ENCODE data around the gene CCR6. TPM values are rescaled to one million over a fixed set of nuclear protein-coding genes. Genes with fewer than 3 reads are reported as not detected.
A peak's percentile ranks its signal among the peaks of the same experiment; 100 is the strongest.

Gene CCR6
- total and polyA plus RNA-seq, 2 donors: 2.1 to 2.7 TPM

- 46% methylated on average over 4 of the region's 4 CpGs for WGBS
- Histone ChIP-seq H3K4me1 (ENCODE audit: control insufficient read depth in 2 of 2, insufficient read depth in 2 of 2, low read length in 2 of 2) (peaks cover 16 to 56% of the 10 kb centered on the region in 2 donors), H3K27me3 (ENCODE audit: control insufficient read depth in 2 of 2, insufficient read depth in 1 of 2, low read length in 1 of 2) (peaks cover 4 to 26% of the 10 kb centered on the region in 2 donors), H3K36me3 (ENCODE audit: control insufficient read depth in 2 of 2, insufficient read depth in 2 of 2, low read length in 1 of 2) (no peaks in the 10 kb centered on the region), H3K9me3 (ENCODE audit: control insufficient read depth in 2 of 2, insufficient read depth in 1 of 2, low read length in 1 of 2) (no peaks in the 10 kb centered on the region), H3K4me3 (ENCODE audit: low read length in 2 of 2) (no peak overlapping the region), H3K27ac (ENCODE audit: low read depth in 1 of 2, low read length in 1 of 2) (peak overlapping the region; percentile 1 to 36)
- peak in 1 of 9 donors; percentile 44 for DNase-seq (ENCODE audit: low read depth in 6 of 9, low spot score in 9 of 9)
Measured at GRCh38 chr6:167094820-167095637, 27.9 kb upstream of the CCR6 start.

- WGBS: 96% methylated on average over 2 of the region's 2 CpGs
- no peak overlapping the region for H3K27ac ChIP-seq (ENCODE audit: low read depth in 1 of 2, low read length in 1 of 2)
- no peak overlapping the region for H3K4me3 ChIP-seq (ENCODE audit: low read length in 2 of 2)
- no peak for DNase-seq (ENCODE audit: low read depth in 6 of 9, low spot score in 9 of 9)
- no peaks in the 10 kb centered on the region for H3K9me3 ChIP-seq (ENCODE audit: control insufficient read depth in 2 of 2, insufficient read depth in 1 of 2, low read length in 1 of 2)
- peaks cover 14 to 49% of the 10 kb centered on the region in 2 donors for H3K4me1 ChIP-seq (ENCODE audit: control insufficient read depth in 2 of 2, insufficient read depth in 2 of 2, low read length in 2 of 2)
- peaks cover 4 to 26% of the 10 kb centered on the region in 2 donors for H3K27me3 ChIP-seq (ENCODE audit: control insufficient read depth in 2 of 2, insufficient read depth in 1 of 2, low read length in 1 of 2)
- no peaks in the 10 kb centered on the region for H3K36me3 ChIP-seq (ENCODE audit: control insufficient read depth in 2 of 2, insufficient read depth in 2 of 2, low read length in 1 of 2)
Measured at GRCh38 chr6:167095888-167096287, 27.0 kb upstream of the CCR6 start.

GRCh38 chr6:167096991-167097390 is 25.9 kb upstream of the CCR6 start:
- no peak overlapping the region for H3K27ac ChIP-seq (ENCODE audit: low read depth in 1 of 2, low read length in 1 of 2)
- no peak for DNase-seq (ENCODE audit: low read depth in 6 of 9, low spot score in 9 of 9)
- no peaks in the 10 kb centered on the region for H3K9me3 ChIP-seq (ENCODE audit: control insufficient read depth in 2 of 2, insufficient read depth in 1 of 2, low read length in 1 of 2)
- WGBS: 96% methylated on average over 7 of the region's 7 CpGs
- peaks cover 4 to 26% of the 10 kb centered on the region in 2 donors for H3K27me3 ChIP-seq (ENCODE audit: control insufficient read depth in 2 of 2, insufficient read depth in 1 of 2, low read length in 1 of 2)
- peaks cover 8 to 38% of the 10 kb centered on the region in 2 donors for H3K4me1 ChIP-seq (ENCODE audit: control insufficient read depth in 2 of 2, insufficient read depth in 2 of 2, low read length in 2 of 2)
- H3K36me3 ChIP-seq (ENCODE audit: control insufficient read depth in 2 of 2, insufficient read depth in 2 of 2, low read length in 1 of 2): no peaks in the 10 kb centered on the region
- H3K4me3 ChIP-seq (ENCODE audit: low read length in 2 of 2): no peak overlapping the region

- DNase-seq (ENCODE audit: low read depth in 6 of 9, low spot score in 9 of 9): no peak
- no peak overlapping the region for H3K27ac ChIP-seq (ENCODE audit: low read depth in 1 of 2, low read length in 1 of 2)
Measured at GRCh38 chr6:167097770-167098169, 25.1 kb upstream of the CCR6 start.

GRCh38 chr6:167098825-167099225 is 24.1 kb upstream of the CCR6 start:
- peaks cover 8 to 26% of the 10 kb centered on the region in 2 donors for H3K4me1 ChIP-seq (ENCODE audit: control insufficient read depth in 2 of 2, insufficient read depth in 2 of 2, low read length in 2 of 2)
- DNase-seq (ENCODE audit: low read depth in 6 of 9, low spot score in 9 of 9): peak in 1 of 9 donors; percentile 45

More at GRCh38 chr6:167097770-167098169, 25.1 kb upstream of the CCR6 start:
- Histone ChIP-seq H3K4me3 (ENCODE audit: low read length in 2 of 2) (no peak overlapping the region), H3K27me3 (ENCODE audit: control insufficient read depth in 2 of 2, insufficient read depth in 1 of 2, low read length in 1 of 2) (peaks cover 4 to 20% of the 10 kb centered on the region in 2 donors), H3K36me3 (ENCODE audit: control insufficient read depth in 2 of 2, insufficient read depth in 2 of 2, low read length in 1 of 2) (no peaks in the 10 kb centered on the region), H3K4me1 (ENCODE audit: control insufficient read depth in 2 of 2, insufficient read depth in 2 of 2, low read length in 2 of 2) (peaks cover 8 to 30% of the 10 kb centered on the region in 2 donors), H3K9me3 (ENCODE audit: control insufficient read depth in 2 of 2, insufficient read depth in 1 of 2, low read length in 1 of 2) (no peaks in the 10 kb centered on the region)
- 98% methylated on average over 23 of the region's 23 CpGs for WGBS

GRCh38 chr6:167099707-167100106 is 23.2 kb upstream of the CCR6 start:
- Histone ChIP-seq H3K36me3 (ENCODE audit: control insufficient read depth in 2 of 2, insufficient read depth in 2 of 2, low read length in 1 of 2) (no peaks in the 10 kb centered on the region), H3K4me3 (ENCODE audit: low read length in 2 of 2) (no peak overlapping the region), H3K4me1 (ENCODE audit: control insufficient read depth in 2 of 2, insufficient read depth in 2 of 2, low read length in 2 of 2) (peaks cover 8 to 17% of the 10 kb centered on the region in 2 donors), H3K27me3 (ENCODE audit: control insufficient read depth in 2 of 2, insufficient read depth in 1 of 2, low read length in 1 of 2) (peaks cover 0 to 2% of the 10 kb centered on the region in 2 donors), H3K9me3 (ENCODE audit: control insufficient read depth in 2 of 2, insufficient read depth in 1 of 2, low read length in 1 of 2) (no peaks in the 10 kb centered on the region), H3K27ac (ENCODE audit: low read depth in 1 of 2, low read length in 1 of 2) (no peak overlapping the region)
- 96% methylated on average over 8 of the region's 8 CpGs for WGBS
- DNase-seq (ENCODE audit: low read depth in 6 of 9, low spot score in 9 of 9): no peak

More at GRCh38 chr6:167098825-167099225, 24.1 kb upstream of the CCR6 start:
- Histone ChIP-seq H3K27me3 (ENCODE audit: control insufficient read depth in 2 of 2, insufficient read depth in 1 of 2, low read length in 1 of 2) (peaks cover 0 to 9% of the 10 kb centered on the region in 2 donors), H3K27ac (ENCODE audit: low read depth in 1 of 2, low read length in 1 of 2) (no peak overlapping the region), H3K9me3 (ENCODE audit: control insufficient read depth in 2 of 2, insufficient read depth in 1 of 2, low read length in 1 of 2) (no peaks in the 10 kb centered on the region), H3K36me3 (ENCODE audit: control insufficient read depth in 2 of 2, insufficient read depth in 2 of 2, low read length in 1 of 2) (no peaks in the 10 kb centered on the region), H3K4me3 (ENCODE audit: low read length in 2 of 2) (no peak overlapping the region)
- WGBS: 17% methylated on average over 4 of the region's 4 CpGs

GRCh38 chr6:167100241-167100674 is 22.6 kb upstream of the CCR6 start:
- no peak for DNase-seq (ENCODE audit: low read depth in 6 of 9, low spot score in 9 of 9)
- Histone ChIP-seq H3K36me3 (ENCODE audit: control insufficient read depth in 2 of 2, insufficient read depth in 2 of 2, low read length in 1 of 2) (no peaks in the 10 kb centered on the region), H3K27ac (ENCODE audit: low read depth in 1 of 2, low read length in 1 of 2) (no peak overlapping the region), H3K27me3 (ENCODE audit: control insufficient read depth in 2 of 2, insufficient read depth in 1 of 2, low read length in 1 of 2) (peaks cover 0 to 2% of the 10 kb centered on the region in 2 donors), H3K4me3 (ENCODE audit: low read length in 2 of 2) (no peak overlapping the region), H3K4me1 (ENCODE audit: control insufficient read depth in 2 of 2, insufficient read depth in 2 of 2, low read length in 2 of 2) (peaks cover 8 to 11% of the 10 kb centered on the region in 2 donors), H3K9me3 (ENCODE audit: control insufficient read depth in 2 of 2, insufficient read depth in 1 of 2, low read length in 1 of 2) (no peaks in the 10 kb centered on the region)
- WGBS: 77% methylated on average over 10 of the region's 10 CpGs

GRCh38 chr6:167102318-167102717 is 20.6 kb upstream of the CCR6 start:
- Histone ChIP-seq H3K4me1 (ENCODE audit: control insufficient read depth in 2 of 2, insufficient read depth in 2 of 2, low read length in 2 of 2) (peaks cover 8 to 11% of the 10 kb centered on the region in 2 donors), H3K4me3 (ENCODE audit: low read length in 2 of 2) (no peak overlapping the region), H3K36me3 (ENCODE audit: control insufficient read depth in 2 of 2, insufficient read depth in 2 of 2, low read length in 1 of 2) (no peaks in the 10 kb centered on the region), H3K27me3 (ENCODE audit: control insufficient read depth in 2 of 2, insufficient read depth in 1 of 2, low read length in 1 of 2) (no peaks in the 10 kb centered on the region), H3K27ac (ENCODE audit: low read depth in 1 of 2, low read length in 1 of 2) (no peak overlapping the region), H3K9me3 (ENCODE audit: control insufficient read depth in 2 of 2, insufficient read depth in 1 of 2, low read length in 1 of 2) (no peaks in the 10 kb centered on the region)
- 73% methylated on average over 4 of the region's 4 CpGs for WGBS
- DNase-seq (ENCODE audit: low read depth in 6 of 9, low spot score in 9 of 9): no peak

GRCh38 chr6:167103041-167103891 is 19.6 kb upstream of the CCR6 start:
- H3K4me3 ChIP-seq (ENCODE audit: low read length in 2 of 2): no peak overlapping the region
- H3K36me3 ChIP-seq (ENCODE audit: control insufficient read depth in 2 of 2, insufficient read depth in 2 of 2, low read length in 1 of 2): no peaks in the 10 kb centered on the region
- H3K4me1 ChIP-seq (ENCODE audit: control insufficient read depth in 2 of 2, insufficient read depth in 2 of 2, low read length in 2 of 2): peaks cover 8 to 11% of the 10 kb centered on the region in 2 donors
- H3K27ac ChIP-seq (ENCODE audit: low read depth in 1 of 2, low read length in 1 of 2): no peak overlapping the region
- H3K9me3 ChIP-seq (ENCODE audit: control insufficient read depth in 2 of 2, insufficient read depth in 1 of 2, low read length in 1 of 2): no peaks in the 10 kb centered on the region
- no peaks in the 10 kb centered on the region for H3K27me3 ChIP-seq (ENCODE audit: control insufficient read depth in 2 of 2, insufficient read depth in 1 of 2, low read length in 1 of 2)
- WGBS: 72% methylated on average over 11 of the region's 11 CpGs
- DNase-seq (ENCODE audit: low read depth in 6 of 9, low spot score in 9 of 9): no peak
